ENCODE measurements around the gene IL20RA. TPM values are rescaled to one million over a fixed set of nuclear protein-coding genes. Genes with fewer than 3 reads are reported as not detected.

IL20RA gene
- total RNA-seq (0.16 TPM), polyA plus RNA-seq (ENCODE audit: insufficient read depth, low read depth, low replicate concordance) (0.34 TPM)
- long read RNA-seq, donor 1, result 0 reads
- long read RNA-seq, donor 2, result 0 reads
- long read RNA-seq, donor 3, result 0 reads
- long read RNA-seq, donor 4, partial matches to known transcripts, result 0 of 1 reads
- long read RNA-seq, donor 4, other reads (novel, unspliced or antisense), result 0 of 1 reads
- long read RNA-seq, donor 5, result 0 reads
- long read RNA-seq, donor 6, result 0 reads
- long read RNA-seq, donor 7, result 0 reads
- long read RNA-seq, donor 8, result 0 reads
- long read RNA-seq, donor 9, partial matches to known transcripts, result 0 of 1 reads
- long read RNA-seq, donor 9, other reads (novel, unspliced or antisense), result 0 of 1 reads
- long read RNA-seq, donor 10, result 0 reads

DNA sequence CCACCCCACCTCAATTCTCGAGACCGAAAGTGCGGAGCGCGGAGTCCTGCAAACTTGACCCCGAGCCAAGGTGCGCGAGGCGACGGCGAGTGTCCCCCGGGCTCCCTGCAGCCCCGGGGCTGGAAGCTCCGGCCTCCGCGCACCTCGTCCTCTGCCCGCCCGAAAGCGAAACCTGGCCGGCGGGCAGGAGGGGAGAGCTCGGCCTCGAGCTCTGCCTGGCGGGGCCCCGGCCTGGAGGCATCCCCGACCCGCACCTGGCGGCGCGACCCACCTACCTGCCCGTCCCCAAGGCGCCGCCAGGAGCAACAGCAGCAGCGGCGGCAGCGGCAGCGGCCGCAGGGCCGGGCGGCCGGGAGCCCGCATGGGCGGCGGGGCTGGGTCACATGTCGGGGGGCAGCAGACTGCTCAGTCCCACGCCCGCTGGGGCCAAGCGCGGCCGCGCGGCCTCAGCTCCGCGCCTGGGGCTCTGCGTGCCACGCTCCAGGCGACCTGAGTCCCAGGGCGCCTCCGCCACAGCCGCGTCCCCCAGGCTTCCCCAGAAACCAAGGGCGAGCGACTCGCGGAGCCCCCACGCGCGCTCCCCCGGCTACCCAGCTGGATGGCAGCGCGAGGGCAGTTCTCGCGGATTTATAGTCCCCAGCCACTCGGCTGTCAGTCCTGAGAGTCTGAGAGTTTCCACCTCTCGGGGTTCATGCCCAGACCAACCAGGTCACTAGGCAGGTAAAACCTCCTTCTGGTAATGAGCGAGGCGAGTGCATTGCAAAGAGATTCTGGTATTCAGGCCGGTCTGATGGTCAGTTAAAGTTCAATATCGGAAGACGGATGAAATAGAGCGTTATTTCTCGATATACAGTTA, at the start of gene IL20RA:
Gene IL20RA, minus strand, starts transcription at position 600 of the 856 bp plus-strand sequence. Its CDS starts 237 bp downstream, at position 363.
- Histone ChIP-seq H3K27me3 (ENCODE audit: control insufficient read depth, insufficient read depth, low read length) (peaks cover 3% of the 10 kb centered on the region), H3K9me3 (ENCODE audit: control insufficient read depth in 2 of 3, insufficient read depth in 1 of 3, low read length in 3 of 3) (no peaks in the 10 kb centered on the region), H3K4me1 (ENCODE audit: control insufficient read depth in 2 of 3, insufficient read depth in 2 of 3, low read depth in 1 of 3, low read length in 3 of 3) (no peaks in the 10 kb centered on the region), H3K27ac (ENCODE audit: low read depth in 2 of 2, low read length in 2 of 2) (no peak within 1 kb of the TSS), H3K9ac (ENCODE audit: low read length in 3 of 3) (peak within 1 kb of the TSS; percentile 41 to 72 (median 55)), H3K36me3 (ENCODE audit: control insufficient read depth in 2 of 3, insufficient read depth in 3 of 3, low read length in 3 of 3) (no peaks in the 10 kb centered on the region), H3K4me3 (ENCODE audit: low read length in 3 of 3) (peak within 1 kb of the TSS; percentile 63 to 74 (median 72))
- intact Hi-C loops (cut with DNase I), result no loop called here
- FAIRE-seq (no peak), DNase-seq (peak; percentile 44 to 73 (median 54))
- TF ChIP-seq, protein P1, sequence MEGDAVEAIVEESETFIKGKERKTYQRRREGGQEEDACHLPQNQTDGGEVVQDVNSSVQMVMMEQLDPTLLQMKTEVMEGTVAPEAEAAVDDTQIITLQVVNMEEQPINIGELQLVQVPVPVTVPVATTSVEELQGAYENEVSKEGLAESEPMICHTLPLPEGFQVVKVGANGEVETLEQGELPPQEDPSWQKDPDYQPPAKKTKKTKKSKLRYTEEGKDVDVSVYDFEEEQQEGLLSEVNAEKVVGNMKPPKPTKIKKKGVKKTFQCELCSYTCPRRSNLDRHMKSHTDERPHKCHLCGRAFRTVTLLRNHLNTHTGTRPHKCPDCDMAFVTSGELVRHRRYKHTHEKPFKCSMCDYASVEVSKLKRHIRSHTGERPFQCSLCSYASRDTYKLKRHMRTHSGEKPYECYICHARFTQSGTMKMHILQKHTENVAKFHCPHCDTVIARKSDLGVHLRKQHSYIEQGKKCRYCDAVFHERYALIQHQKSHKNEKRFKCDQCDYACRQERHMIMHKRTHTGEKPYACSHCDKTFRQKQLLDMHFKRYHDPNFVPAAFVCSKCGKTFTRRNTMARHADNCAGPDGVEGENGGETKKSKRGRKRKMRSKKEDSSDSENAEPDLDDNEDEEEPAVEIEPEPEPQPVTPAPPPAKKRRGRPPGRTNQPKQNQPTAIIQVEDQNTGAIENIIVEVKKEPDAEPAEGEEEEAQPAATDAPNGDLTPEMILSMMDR (IDR thresholded peaks at IDR 0.05; ENCODE audit: borderline replicate concordance, extremely low read depth, insufficient read depth), result no peak

GRCh38 chr6:137093183-137094069, 48.7 kb upstream of the IL20RA start:
- FAIRE-seq, result no peak
- H3K4me1 ChIP-seq (ENCODE audit: control insufficient read depth in 2 of 3, insufficient read depth in 2 of 3, low read depth in 1 of 3, low read length in 3 of 3), result no peaks in the 10 kb centered on the region
- H3K4me3 ChIP-seq (ENCODE audit: low read length in 3 of 3), result no peak overlapping the region
- no peaks in the 10 kb centered on the region for H3K36me3 ChIP-seq (ENCODE audit: control insufficient read depth in 2 of 3, insufficient read depth in 3 of 3, low read length in 3 of 3)
- no peak overlapping the region for H3K27ac ChIP-seq (ENCODE audit: low read depth in 2 of 2, low read length in 2 of 2)
- no peak overlapping the region for H3K9ac ChIP-seq (ENCODE audit: low read length in 3 of 3)
- no peak for DNase-seq
- H3K9me3 ChIP-seq (ENCODE audit: control insufficient read depth in 2 of 3, insufficient read depth in 1 of 3, low read length in 3 of 3), result no peaks in the 10 kb centered on the region
- no peaks in the 10 kb centered on the region for H3K27me3 ChIP-seq (ENCODE audit: control insufficient read depth, insufficient read depth, low read length)
- intact Hi-C loops (cut with DNase I), result loop anchor here (10.0 kb wide), 1 partner anchor 221 kb away; no protein-coding TSS in a partner anchor
- TF ChIP-seq, protein P1 (IDR thresholded peaks at IDR 0.05; ENCODE audit: borderline replicate concordance, extremely low read depth, insufficient read depth), result no peak

- H3K36me3 ChIP-seq (ENCODE audit: control insufficient read depth in 2 of 3, insufficient read depth in 3 of 3, low read length in 3 of 3), result no peaks in the 10 kb centered on the region
- TF ChIP-seq, protein P1 (IDR thresholded peaks at IDR 0.05; ENCODE audit: borderline replicate concordance, extremely low read depth, insufficient read depth), result no peak
- DNase-seq (no peak), FAIRE-seq (no peak)
- intact Hi-C loops (cut with DNase I), result loop anchor here (10.0 kb wide), 1 partner anchor 223 kb away; no protein-coding TSS in a partner anchor
- H3K4me1 ChIP-seq (ENCODE audit: control insufficient read depth in 2 of 3, insufficient read depth in 2 of 3, low read depth in 1 of 3, low read length in 3 of 3), result no peaks in the 10 kb centered on the region
- no peak overlapping the region for H3K4me3 ChIP-seq (ENCODE audit: low read length in 3 of 3)
- no peak overlapping the region for H3K27ac ChIP-seq (ENCODE audit: low read depth in 2 of 2, low read length in 2 of 2)
- no peak overlapping the region for H3K9ac ChIP-seq (ENCODE audit: low read length in 3 of 3)
- no peaks in the 10 kb centered on the region for H3K27me3 ChIP-seq (ENCODE audit: control insufficient read depth, insufficient read depth, low read length)
- H3K9me3 ChIP-seq (ENCODE audit: control insufficient read depth in 2 of 3, insufficient read depth in 1 of 3, low read length in 3 of 3), result no peaks in the 10 kb centered on the region
Observed at GRCh38 chr6:137092018-137092417, 47.3 kb upstream of the IL20RA start.

Data from kidney (tissue), 22 donors.